GM12891 (cell line): ENCODE data around the gene DCDC2C.

Source experiments
- PAX5 ChIP-seq: IDR thresholded peaks from 2 replicates; pipeline ENCODE4 v1.6.1; 2011; ENCODE audit warnings: low read length, moderate library complexity, mild to moderate bottlenecking; ENCODE audit not compliant: insufficient read depth, severe bottlenecking
- POLR2A ChIP-seq: IDR thresholded peaks from 2 replicates; pipeline ENCODE4 v1.6.1; 2011; ENCODE audit warnings: low read depth, low read length, control low read depth
- POLR2AphosphoS5 ChIP-seq: IDR thresholded peaks from 2 replicates; pipeline ENCODE4 v1.6.1; 2011; ENCODE audit warnings: low read depth, low read length, control low read depth
- POU2F2 ChIP-seq: IDR thresholded peaks from 2 replicates; pipeline ENCODE4 v1.6.1; 2011; ENCODE audit warnings: low read depth, mild to moderate bottlenecking, control low read depth, low read length, moderate library complexity
- SPI1 ChIP-seq: IDR thresholded peaks from 2 replicates; pipeline ENCODE4 v1.6.1; 2011; ENCODE audit warnings: low read depth, low read length, control low read depth
- TAF1 ChIP-seq: IDR thresholded peaks from 2 replicates; pipeline ENCODE4 v1.6.1; 2011; ENCODE audit warnings: low read depth, low read length, control low read depth

- no peak for TF ChIP-seq POLR2A
- TF ChIP-seq POLR2AphosphoS5, result no peak
- TF ChIP-seq POU2F2, result no peak
- TF ChIP-seq SPI1, result no peak
- TF ChIP-seq TAF1, result no peak
- no peak for TF ChIP-seq PAX5
Observed at GRCh38 chr2:3728104-3729054, 25.0 kb downstream of the DCDC2C start.
